ENCODE measurements around the gene HTT-AS.
"Not testable (repeated sequence)": the region's sequence is repeated elsewhere in the genome, so short reads cannot be mapped to it uniquely, and the experiment has no call there.

The HTT-AS gene

DNA sequence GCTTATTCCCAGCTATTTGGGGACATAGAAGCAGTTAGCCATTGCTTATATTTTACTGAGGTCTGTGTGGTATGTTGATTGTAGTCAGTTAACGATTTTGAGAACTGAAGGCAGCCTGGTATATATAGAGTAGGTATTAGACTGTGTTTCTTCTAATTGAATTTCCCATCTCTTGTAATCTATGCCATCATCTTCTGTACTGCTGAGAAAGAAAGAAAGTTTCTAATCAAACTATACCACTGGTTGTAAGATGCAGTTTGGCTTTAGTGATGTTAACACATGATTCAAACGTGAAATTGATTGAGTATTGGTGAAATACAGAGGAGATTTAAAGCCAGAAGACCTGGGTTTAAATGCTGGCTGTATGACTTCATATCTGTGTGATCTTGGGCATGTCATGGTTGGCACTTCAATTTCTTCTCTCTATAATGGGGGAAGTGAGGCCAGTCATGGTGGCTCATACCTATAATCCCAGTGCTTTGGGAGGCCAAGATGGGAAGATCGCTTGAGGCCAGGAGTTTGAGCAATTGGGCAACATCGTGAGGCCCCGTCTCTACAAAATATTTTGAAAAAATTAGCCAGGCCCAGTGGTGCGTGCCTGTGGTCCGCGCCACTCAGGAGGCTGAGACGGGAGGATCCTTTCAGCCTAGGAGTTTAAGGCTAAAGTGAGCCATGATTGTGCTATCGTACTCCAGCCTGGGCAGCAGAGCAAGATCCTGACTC lies 11.8 kb upstream of the HTT-AS start:
- no peak for DNase-seq

DNA sequence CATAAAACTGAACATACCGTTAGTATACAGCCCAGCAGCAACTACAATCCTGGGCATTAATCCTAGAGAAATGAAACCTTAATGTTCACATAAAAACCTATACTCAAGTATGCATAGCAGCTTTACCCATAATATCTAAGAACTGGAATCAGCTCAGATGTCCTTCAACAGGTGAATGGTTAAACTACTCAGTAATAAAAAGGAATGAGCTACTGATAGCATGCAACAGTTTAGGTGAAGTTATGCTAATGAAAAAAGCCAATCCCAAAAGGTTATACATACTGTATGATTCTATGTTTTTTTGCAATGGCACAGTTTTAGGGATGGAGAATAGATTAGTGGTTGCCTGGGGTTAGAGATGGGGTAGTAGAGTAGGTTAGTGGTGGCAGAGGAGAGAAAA lies 9.4 kb upstream of the HTT-AS start:
- no peak for DNase-seq

DNA sequence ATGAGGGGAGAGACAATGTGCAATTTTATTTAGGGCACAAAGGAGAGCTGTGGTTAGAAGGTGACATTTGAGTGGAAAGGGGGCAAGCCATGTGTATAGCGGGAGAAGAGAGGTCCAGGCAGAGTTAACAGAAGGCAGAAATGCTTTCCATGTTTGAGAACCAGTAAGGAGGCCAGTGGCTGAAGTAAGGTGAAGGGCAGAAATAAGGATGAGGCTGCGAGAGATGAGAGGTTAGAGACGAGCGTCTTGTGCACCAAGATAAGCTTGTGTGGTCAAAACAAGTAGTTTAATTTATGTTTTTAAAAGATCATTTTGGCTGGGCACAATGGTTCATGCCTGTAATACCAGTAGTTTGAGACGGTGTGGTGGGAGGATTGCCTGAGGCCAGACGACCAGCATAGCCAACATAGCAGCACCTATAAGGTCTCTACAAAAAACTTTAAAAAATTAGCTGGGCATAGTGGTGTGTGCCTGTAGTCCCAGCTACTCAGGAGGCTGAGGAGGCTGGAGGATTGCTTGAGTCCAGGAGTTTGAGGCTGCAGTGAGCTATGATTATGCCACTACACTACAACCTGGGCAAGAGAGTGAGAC lies 8.7 kb upstream of the HTT-AS start:
- no peak for DNase-seq

DNA sequence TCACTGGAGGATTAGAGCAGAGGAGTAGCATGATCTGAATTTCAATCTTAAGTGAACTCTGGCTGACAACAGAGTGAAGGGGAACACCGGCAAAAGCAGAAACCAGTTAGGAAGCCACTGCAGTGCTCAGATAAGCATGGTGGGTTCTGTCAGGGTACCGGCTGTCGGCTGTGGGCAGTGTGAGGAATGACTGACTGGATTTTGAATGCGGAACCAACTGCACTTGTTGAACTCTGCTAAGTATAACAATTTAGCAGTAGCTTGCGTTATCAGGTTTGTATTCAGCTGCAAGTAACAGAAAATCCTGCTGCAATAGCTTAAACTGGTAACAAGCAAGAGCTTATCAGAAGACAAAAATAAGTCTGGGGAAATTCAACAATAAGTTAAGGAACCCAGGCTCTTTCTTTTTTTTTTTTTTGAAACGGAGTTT lies 5.4 kb upstream of the HTT-AS start:
- DNase-seq = peak; percentile 52 to 70

DNA sequence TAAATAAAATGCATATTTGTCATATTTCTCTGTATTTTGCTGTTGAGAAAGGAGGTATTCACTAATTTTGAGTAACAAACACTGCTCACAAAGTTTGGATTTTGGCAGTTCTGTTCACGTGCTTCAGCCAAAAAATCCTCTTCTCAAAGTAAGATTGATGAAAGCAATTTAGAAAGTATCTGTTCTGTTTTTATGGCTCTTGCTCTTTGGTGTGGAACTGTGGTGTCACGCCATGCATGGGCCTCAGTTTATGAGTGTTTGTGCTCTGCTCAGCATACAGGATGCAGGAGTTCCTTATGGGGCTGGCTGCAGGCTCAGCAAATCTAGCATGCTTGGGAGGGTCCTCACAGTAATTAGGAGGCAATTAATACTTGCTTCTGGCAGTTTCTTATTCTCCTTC lies 3.5 kb upstream of the HTT-AS start:
- DNase-seq = no peak

DNA sequence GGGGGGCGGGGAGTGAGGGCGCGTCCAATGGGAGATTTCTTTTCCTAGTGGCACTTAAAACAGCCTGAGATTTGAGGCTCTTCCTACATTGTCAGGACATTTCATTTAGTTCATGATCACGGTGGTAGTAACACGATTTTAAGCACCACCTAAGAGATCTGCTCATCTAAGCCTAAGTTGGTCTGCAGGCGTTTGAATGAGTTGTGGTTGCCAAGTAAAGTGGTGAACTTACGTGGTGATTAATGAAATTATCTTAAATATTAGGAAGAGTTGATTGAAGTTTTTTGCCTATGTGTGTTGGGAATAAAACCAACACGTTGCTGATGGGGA lies 1.3 kb upstream of the HTT-AS start:
- DNase-seq = no peak

DNA sequence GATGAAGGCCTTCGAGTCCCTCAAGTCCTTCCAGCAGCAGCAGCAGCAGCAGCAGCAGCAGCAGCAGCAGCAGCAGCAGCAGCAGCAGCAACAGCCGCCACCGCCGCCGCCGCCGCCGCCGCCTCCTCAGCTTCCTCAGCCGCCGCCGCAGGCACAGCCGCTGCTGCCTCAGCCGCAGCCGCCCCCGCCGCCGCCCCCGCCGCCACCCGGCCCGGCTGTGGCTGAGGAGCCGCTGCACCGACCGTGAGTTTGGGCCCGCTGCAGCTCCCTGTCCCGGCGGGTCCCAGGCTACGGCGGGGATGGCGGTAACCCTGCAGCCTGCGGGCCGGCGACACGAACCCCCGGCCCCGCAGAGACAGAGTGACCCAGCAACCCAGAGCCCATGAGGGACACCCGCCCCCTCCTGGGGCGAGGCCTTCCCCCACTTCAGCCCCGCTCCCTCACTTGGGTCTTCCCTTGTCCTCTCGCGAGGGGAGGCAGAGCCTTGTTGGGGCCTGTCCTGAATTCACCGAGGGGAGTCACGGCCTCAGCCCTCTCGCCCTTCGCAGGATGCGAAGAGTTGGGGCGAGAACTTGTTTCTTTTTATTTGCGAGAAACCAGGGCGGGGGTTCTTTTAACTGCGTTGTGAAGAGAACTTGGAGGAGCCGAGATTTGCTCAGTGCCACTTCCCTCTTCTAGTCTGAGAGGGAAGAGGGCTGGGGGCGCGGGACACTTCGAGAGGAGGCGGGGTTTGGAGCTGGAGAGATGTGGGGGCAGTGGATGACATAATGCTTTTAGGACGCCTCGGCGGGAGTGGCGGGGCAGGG lies 711 bp upstream of the HTT-AS start:
- peak; percentile 94 for DNase-seq

DNA sequence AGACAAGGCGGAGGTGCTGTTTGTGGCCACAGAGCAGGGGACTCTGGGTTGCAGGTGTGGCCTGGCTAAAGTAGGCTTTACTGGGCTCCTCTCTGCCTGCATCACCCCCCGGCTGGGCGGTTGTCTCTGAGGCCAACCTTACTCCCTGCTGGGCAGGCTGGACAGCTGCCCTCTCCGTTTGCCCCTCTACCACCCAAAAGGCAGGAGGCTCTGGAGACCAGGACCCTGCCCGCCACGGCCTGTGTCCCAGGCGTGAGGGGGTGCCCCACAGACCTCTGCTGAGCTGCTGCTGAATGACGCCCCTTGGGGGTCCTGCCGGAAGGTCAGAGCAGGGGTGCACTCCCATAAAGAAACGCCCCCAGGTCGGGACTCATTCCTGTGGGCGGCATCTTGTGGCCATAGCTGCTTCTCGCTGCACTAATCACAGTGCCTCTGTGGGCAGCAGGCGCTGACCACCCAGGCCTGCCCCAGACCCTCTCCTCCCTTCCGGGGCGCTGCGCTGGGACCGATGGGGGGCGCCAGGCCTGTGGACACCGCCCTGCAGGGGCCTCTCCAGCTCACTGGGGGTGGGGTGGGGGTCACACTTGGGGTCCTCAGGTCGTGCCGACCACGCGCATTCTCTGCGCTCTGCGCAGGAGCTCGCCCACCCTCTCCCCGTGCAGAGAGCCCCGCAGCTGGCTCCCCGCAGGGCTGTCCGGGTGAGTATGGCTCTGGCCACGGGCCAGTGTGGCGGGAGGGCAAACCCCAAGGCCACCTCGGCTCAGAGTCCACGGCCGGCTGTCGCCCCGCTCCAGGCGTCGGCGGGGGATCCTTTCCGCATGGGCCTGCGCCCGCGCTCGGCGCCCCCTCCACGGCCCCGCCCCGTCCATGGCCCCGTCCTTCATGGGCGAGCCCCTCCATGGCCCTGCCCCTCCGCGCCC lies 920 bp downstream of the HTT-AS start:
- DNase-seq = no peak

DNA sequence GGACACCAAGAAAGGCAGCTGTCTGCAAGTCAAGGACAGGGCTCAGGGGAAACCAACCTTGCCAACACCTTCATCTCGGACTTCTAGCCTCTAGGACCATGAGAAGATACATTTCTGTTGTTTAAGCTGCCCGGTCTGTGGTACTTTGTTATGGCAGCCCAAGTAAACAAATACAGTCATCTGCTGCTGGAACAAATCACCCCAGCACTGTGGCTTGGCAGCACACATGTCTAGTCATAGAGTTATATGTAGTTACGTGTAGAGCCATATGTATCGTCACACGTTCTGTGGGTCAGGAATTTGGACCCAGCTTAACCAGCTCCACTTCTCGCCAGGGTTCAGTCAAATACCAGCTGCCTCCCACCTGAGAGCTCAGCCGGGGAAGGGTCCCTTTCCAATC lies 2.5 kb downstream of the HTT-AS start:
- no peak for DNase-seq

DNA sequence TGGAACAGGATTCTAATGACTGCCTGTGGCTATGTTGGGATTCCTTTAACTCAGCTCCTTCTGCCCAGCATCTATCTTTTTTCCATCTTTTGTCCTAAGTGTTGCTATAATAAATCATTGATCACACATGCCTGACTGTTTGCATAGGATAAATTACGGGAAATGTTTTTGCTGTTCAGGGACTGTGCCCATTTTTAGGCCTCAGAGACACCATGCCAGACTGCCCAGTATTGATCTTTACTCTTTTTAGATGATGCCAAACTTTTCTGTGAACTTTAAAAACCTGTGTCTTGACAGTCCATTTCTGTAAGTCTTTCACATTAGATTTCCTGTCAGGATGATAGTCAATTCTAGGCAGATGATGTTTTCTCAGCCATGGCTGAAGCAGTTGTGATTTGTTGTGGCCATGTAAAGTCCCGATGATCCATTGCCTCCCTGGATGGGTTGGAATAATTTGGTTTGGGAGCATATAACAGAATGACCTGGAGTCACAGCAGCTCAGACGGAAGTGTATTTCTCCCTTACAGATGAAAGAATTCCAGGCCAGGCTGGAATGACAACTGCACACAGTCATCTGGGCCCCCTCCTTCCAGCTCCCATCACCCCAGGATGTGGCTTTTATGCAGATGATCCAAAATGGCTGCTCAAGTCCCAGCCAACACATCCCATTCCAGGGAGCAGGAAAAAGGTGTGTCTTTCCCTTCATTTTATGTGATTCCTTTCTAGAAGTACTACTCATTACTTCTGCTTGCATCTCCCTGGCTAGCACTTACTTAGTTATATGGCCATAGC lies 3.4 kb downstream of the HTT-AS start:
- no peak for DNase-seq

DNA sequence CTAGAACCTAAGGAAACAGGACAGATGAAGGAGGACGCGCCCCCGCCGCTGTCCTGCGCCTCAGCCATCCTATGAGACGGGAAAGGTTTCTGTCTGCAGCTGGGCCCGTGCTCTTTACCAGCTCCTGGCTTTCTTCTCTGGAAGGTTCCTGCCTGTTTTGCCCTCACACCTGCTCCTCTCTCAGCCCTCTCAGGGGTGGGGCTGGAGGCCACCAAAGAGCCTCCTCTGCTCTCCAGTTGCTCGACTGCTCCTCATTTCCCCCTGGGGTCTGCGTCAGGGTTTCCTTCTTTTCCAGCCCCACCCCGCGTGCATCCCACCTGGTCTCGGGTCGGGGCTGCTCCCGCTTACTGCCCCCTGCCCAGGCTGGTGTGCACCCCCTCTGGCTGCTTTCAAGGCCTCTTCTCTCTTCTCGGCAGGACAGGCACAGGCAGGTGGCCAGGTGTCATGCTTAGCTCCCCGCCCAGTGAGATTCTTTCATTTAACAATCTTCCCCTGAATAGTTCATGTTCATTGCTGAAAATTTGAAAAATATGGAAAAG lies 4.6 kb downstream of the HTT-AS start:
- no peak for DNase-seq

DNA sequence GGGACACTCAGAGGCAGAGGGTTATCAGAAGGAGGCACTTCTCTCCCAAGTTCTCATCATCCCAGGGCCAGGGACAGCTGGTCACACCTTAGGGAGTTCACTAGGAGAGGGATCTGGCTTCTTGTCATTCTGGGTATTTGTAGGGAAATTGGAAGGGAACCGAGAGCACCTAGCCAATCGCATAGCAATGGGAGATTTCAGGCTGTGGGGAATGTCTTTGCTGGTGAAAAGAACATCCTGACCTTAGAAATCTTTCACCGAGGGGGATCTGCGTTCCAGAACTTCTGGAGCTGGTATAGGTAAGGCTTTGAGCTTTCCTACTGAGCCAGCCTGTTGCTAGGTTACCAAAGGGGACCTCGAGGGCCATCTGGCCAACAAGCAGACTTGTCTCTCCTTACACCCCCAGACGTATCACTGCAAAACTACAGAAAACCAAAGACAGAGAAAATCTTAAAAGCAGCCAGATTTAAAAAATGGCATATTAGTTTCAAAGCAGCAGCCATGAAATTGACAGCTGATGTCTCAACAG lies 6.8 kb downstream of the HTT-AS start:
- no peak for DNase-seq

DNA sequence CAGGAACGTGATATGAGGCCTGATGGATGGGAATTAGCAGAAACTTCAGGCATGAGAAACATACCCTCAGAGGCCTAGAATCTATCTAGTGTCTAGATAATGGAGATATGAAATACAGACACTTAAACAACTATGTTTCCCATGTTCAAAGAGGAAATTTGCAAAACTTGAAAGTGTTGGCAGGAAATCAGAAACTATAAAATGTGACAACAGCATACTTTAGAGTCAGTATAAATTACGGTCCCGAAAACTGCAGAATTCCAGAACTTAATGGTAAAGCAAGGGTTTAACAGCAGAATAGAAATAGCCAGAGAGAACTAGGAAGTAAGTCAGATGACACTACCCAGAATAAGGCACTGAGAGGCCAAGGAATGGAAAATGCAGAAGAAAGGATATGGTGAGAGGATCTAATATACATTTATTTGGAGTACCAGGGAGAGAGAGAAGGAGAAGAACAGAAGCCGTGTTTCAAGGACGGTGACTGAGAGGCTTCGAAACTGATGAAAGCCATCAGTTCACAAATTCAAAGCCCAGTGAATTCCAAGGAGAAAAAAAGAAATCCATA lies 7.4 kb downstream of the HTT-AS start:
- DNase-seq = peak in 1 of 2 donors; percentile 14

DNA sequence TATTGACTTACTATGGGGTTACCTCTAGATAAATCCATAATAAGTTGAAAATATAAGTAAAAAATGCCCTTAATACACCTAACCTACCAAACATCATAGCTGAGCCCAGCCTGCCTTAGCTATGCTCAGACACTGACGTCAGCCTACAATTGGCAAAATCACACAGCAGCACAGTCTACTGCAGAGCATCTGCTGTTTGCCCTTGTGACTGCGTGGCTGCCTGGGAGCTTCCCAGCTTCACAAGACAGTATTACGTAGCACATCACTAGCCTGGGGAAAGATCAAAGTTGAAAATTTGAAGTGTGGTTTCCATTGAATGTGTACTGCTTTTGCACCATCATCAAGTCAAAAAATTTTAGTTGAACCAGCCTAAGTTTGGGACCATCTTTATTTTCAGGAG lies 8.8 kb downstream of the HTT-AS start:
- DNase-seq = no peak

DNA sequence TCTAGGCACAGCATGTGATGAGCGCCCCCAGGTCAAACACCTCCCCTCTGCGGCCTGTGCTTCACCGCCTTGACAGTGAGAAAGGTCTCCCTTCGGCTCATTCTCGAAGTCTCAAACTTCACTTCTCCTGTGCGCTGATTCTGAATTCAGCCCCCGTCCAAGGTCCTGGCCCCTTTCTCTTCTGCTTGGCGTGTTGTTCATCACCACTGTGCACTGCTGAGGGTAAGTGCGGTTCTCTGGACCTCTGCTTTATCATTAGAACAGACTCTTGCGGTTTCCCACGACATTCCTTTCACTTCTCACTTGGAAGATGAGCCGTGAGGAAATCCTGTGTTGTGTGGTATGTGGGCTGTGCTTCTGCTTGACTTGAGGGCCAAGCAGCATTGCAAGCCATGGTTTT lies 11.9 kb downstream of the HTT-AS start:
- peak; percentile 47 to 56 for DNase-seq

DNA sequence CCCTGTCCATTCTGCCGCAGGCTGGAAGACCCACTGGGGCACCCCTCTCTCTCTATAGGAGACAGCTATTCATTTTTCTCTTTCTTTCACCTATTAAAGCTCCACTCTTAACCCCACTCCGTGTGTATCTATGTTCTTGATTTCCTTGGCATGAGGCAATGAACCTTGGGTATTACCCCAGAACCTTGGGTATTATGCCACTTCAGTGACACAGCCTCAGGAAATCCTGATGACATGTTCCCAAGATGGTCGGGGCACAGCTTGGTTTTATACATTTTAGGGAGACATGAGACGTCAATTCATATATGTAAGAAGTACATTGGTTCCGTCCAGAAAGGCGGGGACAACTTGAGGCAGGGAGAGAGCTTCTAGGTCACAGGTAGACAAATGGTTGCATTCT lies 13.4 kb downstream of the HTT-AS start:
- peak; percentile 66 to 80 for DNase-seq

DNA sequence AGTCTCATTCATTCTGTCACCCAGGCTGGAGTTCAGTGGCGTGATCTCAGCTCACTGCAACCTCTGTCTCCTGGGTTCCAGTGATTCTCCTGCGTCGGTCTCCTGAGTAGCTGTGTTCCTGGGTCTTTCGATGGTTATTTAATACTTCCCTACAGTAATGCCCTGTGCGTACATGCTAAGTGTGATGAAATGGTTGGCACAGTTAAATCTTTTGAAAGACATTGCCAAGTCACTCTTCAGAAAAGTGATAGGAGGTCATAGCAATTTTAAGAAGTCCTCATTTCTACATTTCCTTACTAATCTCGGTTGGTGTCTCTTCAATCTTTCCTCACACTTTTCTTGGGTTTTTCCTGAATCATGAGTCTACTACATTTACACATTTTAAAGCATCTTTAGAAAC lies 14.4 kb downstream of the HTT-AS start:
- peak; percentile 67 to 77 for DNase-seq

DNA sequence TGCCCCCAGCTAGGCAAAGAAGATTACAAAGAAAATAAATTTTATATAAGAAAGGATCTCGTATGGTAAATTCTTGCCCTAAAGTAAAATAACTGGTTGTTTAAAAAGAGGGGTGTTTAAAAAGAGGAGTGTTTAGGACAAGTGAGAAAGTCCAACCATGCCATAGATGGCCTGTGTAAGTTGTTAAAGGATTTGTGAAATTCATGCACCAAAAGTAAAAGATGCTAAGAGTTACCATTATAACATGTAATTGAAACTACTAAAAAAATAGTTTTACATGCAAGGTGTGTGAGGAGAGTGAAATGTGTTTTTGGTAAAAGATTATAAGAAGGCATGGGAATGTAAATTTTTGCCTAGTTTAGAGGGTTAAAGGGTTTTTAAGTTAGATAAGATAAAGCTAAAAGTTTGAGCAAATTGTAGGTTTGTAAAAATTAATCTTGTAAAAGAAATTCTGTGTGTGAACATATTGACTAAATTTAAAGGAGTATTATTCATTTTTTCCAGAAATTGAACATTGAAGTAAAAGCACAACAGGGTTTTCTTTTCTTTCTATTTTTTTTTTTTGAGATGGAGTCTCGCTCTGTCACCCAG lies 20.1 kb downstream of the HTT-AS start:
- no peak for DNase-seq

DNA sequence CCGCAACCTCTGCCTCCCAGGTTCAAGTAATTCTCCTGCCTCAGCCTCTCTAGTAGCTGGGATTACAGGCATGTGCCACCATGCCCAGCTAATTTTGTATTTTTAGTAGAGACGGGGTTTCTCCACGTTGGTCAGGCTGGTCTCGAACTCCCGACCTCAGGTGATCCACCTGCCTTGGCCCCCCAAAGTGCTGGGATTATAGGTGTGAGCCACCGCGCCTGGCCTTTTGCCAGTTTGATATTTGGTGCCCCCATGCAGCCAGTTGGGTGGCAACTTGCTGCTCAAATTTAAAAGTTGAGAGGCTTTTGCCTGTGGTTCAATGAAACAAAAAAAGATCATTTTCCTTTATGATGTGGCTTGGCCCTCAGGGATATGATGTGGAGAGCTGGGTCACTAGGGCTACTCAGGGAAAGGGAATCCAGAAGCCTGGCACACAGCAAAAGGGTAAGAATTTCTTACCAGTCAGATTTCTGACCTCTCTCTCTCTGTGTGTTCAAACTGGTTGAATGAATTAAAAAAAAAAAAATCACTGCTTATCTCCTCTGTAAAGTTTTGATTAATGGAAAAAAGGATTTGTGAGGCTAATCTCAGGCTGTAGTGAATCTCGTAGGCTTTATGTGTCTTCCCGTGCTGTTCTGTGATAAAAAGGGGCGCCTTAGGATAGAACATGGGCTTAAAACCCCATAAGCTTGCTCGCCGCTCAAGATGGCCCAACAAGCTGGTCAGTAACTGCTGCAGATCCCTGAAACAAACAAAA lies 23.0 kb downstream of the HTT-AS start:
- DNase-seq = not testable (repeated sequence)
